ENCODE results near the gene CAMSAP1.

GRCh38 chr9:135780626-135781025 lies 126.7 kb downstream of the CAMSAP1 start:
- TF ChIP-seq FOXM1 (IDR thresholded peaks at IDR 0.05; ENCODE audit: borderline replicate concordance, low read depth) (no peak), YY1 (IDR thresholded peaks at IDR 0.05; ENCODE audit: low read depth) (no peak), TAF1 (IDR thresholded peaks at IDR 0.05; ENCODE audit: low read depth) (no peak)
- TF ChIP-seq, protein P1, sequence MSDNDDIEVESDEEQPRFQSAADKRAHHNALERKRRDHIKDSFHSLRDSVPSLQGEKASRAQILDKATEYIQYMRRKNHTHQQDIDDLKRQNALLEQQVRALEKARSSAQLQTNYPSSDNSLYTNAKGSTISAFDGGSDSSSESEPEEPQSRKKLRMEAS (IDR thresholded peaks at IDR 0.05): no peak
- TF ChIP-seq, protein P2, sequence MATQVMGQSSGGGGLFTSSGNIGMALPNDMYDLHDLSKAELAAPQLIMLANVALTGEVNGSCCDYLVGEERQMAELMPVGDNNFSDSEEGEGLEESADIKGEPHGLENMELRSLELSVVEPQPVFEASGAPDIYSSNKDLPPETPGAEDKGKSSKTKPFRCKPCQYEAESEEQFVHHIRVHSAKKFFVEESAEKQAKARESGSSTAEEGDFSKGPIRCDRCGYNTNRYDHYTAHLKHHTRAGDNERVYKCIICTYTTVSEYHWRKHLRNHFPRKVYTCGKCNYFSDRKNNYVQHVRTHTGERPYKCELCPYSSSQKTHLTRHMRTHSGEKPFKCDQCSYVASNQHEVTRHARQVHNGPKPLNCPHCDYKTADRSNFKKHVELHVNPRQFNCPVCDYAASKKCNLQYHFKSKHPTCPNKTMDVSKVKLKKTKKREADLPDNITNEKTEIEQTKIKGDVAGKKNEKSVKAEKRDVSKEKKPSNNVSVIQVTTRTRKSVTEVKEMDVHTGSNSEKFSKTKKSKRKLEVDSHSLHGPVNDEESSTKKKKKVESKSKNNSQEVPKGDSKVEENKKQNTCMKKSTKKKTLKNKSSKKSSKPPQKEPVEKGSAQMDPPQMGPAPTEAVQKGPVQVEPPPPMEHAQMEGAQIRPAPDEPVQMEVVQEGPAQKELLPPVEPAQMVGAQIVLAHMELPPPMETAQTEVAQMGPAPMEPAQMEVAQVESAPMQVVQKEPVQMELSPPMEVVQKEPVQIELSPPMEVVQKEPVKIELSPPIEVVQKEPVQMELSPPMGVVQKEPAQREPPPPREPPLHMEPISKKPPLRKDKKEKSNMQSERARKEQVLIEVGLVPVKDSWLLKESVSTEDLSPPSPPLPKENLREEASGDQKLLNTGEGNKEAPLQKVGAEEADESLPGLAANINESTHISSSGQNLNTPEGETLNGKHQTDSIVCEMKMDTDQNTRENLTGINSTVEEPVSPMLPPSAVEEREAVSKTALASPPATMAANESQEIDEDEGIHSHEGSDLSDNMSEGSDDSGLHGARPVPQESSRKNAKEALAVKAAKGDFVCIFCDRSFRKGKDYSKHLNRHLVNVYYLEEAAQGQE (IDR thresholded peaks at IDR 0.05; ENCODE audit: low read depth): no peak
